Activated gamma-delta T cell (primary cell): ENCODE data around the gene GCG.

Experiments
- DNase-seq: peaks from one replicate; lab custom pipeline; 2025; lab: John Stamatoyannopoulos, UW

Gene GCG

DNA sequence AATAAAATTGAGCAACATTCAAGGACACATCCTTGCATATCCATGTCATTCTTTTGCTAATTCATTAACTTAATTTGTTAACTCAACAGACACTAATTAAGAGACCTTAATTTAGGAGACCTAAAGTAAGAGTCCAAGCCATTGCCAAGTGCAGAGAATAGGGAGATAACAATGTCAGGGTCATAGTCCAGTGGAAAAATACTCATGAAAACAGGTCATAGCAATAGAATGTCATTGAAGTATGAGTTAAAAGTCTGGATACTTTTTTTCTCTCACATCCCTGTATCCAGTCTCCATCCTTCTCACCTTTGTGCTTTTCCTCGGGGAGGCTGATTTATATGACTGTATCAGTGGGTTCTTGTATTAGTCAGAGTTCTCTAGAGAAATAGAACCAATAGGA lies 51.5 kb downstream of the GCG start:
- DNase-seq: no peak

DNA sequence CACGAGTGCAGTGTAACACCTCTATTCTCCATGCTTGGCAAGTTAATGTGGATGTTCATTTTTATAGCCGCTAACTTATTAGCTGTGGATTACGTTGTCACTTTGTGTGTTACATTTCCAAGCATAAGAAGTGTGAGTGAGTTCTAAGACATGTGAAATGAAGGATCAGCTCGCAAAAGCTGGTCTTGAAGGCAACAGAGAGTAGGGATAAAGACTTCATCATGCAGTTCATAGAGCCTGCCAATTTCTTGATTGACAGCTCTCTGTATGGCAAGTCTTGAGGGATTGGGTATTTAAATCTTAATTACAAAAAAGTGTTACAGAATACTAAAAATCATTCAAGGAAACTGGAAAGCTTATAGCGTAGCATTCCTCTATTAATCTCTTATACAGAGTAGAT lies 52.2 kb downstream of the GCG start:
- no peak for DNase-seq
